HepG2 (cell line): ENCODE measurements around the gene DSC2. TPM values are rescaled to one million over a fixed set of nuclear protein-coding genes. Genes with fewer than 3 reads are reported as not detected.

ENCODE experiments used
- ADNP ChIP-seq: sonication (generic); formaldehyde crosslinking; IDR thresholded peaks from 2 replicates; pipeline ENCODE4 v1.4.0; 2020; ENCODE audit warnings: missing genetic modification reagents
- GFI1 ChIP-seq: sonication (generic); formaldehyde crosslinking; IDR thresholded peaks from 2 replicates; pipeline ENCODE4 v1.5.0; 2020; ENCODE audit warnings: missing genetic modification reagents, mild to moderate bottlenecking, borderline replicate concordance
- STAT6 ChIP-seq: sonication (generic); formaldehyde crosslinking; IDR thresholded peaks from 2 replicates; pipeline ENCODE4 v1.4.0; 2020; ENCODE audit warnings: missing genetic modification reagents, mild to moderate bottlenecking, borderline replicate concordance
- TP53 ChIP-seq: sonication (generic); formaldehyde crosslinking; conservative IDR thresholded peaks from 2 replicates; pipeline ENCODE4 v1.4.0; 2020; ENCODE audit warnings: missing genetic modification reagents
- ZBTB40 ChIP-seq, 2 experiments: fragments of 450-650 bp in 1 of 2; sonication (generic) in 1 of 2; formaldehyde crosslinking in 1 of 2; IDR thresholded peaks; 2 replicates each; pipeline versions ENCODE4 v1.6.1 to v1.8.0; 2016 to 2022; ENCODE audit warnings: antibody characterized with exemption in 1 of 2, mild to moderate bottlenecking in 1 of 2, missing genetic modification reagents in 1 of 2
- ZNF251 ChIP-seq: sonication (generic); formaldehyde crosslinking; IDR thresholded peaks from 2 replicates; pipeline ENCODE4 v1.9.0; 2021; ENCODE audit warnings: mild to moderate bottlenecking, missing genetic modification reagents
- ZNF552 ChIP-seq: sonication (generic); formaldehyde crosslinking; IDR thresholded peaks from 2 replicates; pipeline ENCODE4 v1.9.0; 2022; ENCODE audit warnings: missing genetic modification reagents, mild to moderate bottlenecking, borderline replicate concordance
- ZNF607 ChIP-seq: sonication (generic); formaldehyde crosslinking; IDR thresholded peaks from 2 replicates; pipeline ENCODE4 v1.5.1; 2020; ENCODE audit warnings: missing genetic modification reagents, mild to moderate bottlenecking, borderline replicate concordance
- polyA plus RNA-seq, 8 experiments: library from polyadenylated mRNA; depleted of rRNA in 3 of 8; stranded (reverse) in 7 of 8; unstranded in 1 of 8; fragments of >200 nt; fragmentation: Illumina TruSeq in 4 of 8; extraction: Trizol in 4 of 8; gene quantifications; 2 replicates each; pipeline versions ENCODE4 v1.2.1 to v1.2.3, GENCODE V29; 2011 to 2016; ENCODE audit warnings: low read depth in 4 of 8, missing spikeins in 1 of 8, mixed read lengths in 1 of 8; ENCODE audit not compliant: insufficient read depth in 1 of 8
- total RNA-seq, 5 experiments: library from RNA; depleted of rRNA; stranded (reverse); fragments of >200 nt; fragmentation: Illumina TruSeq; extraction: Trizol; gene quantifications; 2 replicates each; pipeline ENCODE4 v1.2.3, GENCODE V29; 2016; ENCODE audit warnings: low read depth in 1 of 5
- TF ChIP-seq, protein P1 (sequence below): sonication (generic); formaldehyde crosslinking; IDR thresholded peaks from 2 replicates; pipeline ENCODE4 v1.4.0; 2020; ENCODE audit warnings: missing genetic modification reagents

Gene DSC2
- total and polyA plus RNA-seq, 2 of the 13 experiments (the other 11 are each of a cell fraction or from before 2014, with no cell fraction given): 7.2 to 24.9 TPM

- TF ChIP-seq ZBTB40 (IDR thresholded peaks at IDR 0.05) (no peak), ZBTB40 (CRISPR knock-in tag; IDR thresholded peaks at IDR 0.05) (no peak), GFI1 (CRISPR knock-in tag) (no peak), ZNF552 (CRISPR knock-in tag) (no peak), STAT6 (CRISPR knock-in tag) (no peak), TP53 (CRISPR knock-in tag) (no peak), ADNP (CRISPR knock-in tag) (no peak), ZNF251 (CRISPR knock-in tag) (no peak), ZNF607 (CRISPR knock-in tag) (no peak)
- TF ChIP-seq, protein P1, sequence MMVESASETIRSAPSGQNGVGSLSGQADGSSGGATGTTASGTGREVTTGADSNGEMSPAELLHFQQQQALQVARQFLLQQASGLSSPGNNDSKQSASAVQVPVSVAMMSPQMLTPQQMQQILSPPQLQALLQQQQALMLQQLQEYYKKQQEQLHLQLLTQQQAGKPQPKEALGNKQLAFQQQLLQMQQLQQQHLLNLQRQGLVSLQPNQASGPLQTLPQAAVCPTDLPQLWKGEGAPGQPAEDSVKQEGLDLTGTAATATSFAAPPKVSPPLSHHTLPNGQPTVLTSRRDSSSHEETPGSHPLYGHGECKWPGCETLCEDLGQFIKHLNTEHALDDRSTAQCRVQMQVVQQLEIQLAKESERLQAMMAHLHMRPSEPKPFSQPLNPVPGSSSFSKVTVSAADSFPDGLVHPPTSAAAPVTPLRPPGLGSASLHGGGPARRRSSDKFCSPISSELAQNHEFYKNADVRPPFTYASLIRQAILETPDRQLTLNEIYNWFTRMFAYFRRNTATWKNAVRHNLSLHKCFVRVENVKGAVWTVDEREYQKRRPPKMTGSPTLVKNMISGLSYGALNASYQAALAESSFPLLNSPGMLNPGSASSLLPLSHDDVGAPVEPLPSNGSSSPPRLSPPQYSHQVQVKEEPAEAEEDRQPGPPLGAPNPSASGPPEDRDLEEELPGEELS (CRISPR knock-in tag): no peak
Measured at GRCh38 chr18:31041271-31042083, 60.7 kb downstream of the DSC2 start (continued).
